Measurements from ENCODE around the gene WFDC2.

Gene WFDC2

DNA sequence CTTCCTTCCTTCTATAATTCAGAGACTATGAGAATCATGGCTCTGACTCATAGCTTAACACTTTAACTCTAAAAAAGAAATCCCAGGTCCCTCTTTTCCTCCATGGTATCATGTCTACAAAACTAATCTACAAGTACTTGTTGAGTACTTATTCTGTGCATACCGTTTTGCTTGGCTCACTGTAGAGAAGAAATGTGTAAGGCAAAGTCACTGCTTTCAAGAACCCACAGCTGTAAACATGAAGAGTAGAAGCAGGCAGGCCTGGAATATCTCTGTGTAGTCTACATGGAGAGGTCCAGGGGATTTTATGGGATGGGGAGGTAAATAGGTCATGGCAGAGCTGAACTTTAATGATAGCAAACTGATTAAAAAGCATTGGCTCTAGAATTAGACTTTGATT is 32.0 kb downstream of the WFDC2 start:
- DNase-seq, result no peak

DNA sequence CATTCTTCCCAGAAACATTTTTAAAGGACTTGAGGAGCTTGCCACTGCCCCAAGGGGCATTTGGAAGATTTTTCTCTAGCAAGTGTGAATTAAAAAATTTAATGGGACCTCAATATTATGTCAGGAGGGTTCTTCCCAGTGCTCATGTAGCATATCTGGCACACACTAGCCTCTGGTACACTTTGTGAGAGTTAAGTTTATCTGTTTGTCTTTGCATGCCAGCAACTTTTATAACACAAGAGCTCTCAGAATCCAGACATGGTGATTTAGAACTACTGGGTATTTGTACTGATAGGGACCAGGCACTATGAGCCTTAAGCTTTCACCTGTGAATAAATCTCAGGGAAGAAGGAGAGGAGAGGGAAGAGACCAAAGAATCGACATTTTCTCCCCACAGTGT is 33.0 kb downstream of the WFDC2 start:
- DNase-seq, result no peak

DNA sequence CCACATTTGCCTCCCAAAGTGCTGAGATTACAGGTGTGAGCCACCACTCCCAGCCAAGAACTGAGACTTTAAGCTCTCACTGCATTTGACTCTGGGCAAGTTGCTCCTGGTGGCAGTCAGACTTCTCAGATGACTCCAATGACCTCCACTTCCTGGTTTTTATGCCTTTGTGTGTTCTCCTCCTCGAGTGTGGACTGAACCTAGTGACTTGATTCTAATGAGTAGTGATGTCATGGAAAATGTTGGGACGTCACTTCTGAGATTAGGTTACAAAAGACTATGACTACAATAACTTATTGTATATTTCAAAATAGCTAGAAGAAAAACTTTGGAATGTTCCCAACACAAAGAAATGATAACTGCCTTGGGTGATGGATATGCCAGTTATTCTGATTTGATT is 33.9 kb downstream of the WFDC2 start:
- no peak for DNase-seq

DNA sequence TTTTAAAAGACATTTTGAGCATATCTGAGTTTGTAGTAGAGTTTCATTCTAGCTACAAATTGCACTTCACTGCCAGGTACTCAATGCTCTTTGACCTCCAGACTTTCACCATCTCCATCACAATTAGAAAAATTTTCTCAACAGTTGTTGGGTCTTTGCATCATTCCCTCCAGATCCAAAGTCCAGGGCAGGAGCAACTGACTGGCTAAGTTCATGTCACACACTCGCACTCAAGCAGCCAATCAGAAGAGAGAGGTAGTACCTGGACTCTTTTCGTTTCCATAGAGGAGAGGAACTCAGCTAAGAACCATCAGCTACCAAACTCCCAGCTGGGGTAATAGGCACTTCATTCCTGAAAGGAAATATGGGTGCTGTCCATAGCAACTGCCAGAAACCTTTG is 36.8 kb downstream of the WFDC2 start:
- DNase-seq, result no peak

DNA sequence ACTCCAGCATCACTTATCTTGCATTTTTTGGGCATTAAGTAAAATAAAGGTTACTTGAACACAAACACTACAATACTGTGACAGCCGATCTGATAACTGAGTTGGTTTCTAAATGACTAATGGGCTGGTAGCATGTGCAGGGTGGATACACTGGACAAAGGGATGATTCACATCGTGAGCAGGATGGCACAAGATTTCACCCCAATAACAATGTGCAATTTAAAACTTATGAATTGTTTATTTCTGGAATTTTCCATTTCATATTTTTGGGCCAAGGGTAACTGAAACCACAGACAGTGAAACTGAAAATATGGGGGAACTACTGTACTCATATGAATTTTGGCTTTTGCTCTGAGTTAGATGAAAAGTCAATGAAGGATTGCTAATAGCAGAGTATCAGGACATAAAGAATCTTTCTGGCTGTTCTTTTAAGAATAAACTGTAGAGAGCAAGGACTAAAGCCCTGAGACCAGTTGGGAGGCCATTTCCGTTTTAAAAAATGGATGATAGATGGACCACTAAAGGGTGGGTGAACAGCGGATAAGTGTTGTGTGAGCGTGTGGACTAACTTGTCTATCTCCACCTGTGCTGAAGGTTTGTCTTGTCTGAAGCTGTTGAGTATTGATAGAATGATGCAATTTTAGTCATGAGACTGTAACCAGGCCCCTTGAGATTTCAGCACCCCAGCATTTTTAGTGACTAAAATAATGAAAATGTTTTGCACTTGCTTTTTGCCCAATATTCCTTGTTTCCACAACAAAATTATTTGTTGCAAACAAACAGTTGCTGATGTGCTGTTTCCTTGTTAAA is 37.7 kb downstream of the WFDC2 start:
- DNase-seq, result no peak

DNA sequence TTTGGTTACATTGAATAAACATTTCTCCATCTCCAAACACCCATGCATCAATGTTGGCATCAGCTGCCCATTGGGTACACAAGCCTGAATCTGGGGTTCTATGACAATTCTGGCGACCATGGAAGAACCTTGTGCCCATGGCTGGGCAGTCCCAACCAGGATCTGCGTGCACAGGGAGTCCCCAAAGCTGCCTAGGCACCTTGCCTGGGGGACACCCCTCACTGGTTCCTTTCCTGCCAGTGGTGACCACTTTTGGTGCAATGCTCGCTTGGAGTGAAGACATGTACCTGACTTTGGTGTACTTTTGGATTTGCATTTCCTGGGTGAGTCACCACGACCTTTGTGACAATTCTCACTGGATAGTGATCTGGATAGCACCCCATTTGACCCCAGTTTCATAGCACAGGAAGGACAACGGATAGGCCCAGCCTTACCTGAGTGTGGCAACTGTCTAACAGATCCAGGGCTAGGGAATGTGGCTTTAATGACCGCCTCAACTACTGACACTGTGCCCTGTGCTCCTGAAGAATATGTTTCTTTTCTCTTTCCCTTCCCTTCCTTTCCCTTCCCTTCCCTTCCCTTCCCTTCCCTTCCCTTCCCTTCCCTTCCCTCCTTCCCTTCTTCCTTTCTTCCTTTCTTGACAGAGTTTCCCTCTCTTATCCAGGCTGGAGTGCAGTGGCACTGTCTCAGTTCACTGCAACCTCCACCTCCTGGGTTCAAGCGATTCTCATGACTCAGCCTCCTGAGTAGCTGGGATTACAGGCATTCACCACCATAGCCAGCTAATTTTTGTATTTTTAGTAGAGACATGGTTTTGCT is 38.7 kb downstream of the WFDC2 start:
- DNase-seq, result no peak

DNA sequence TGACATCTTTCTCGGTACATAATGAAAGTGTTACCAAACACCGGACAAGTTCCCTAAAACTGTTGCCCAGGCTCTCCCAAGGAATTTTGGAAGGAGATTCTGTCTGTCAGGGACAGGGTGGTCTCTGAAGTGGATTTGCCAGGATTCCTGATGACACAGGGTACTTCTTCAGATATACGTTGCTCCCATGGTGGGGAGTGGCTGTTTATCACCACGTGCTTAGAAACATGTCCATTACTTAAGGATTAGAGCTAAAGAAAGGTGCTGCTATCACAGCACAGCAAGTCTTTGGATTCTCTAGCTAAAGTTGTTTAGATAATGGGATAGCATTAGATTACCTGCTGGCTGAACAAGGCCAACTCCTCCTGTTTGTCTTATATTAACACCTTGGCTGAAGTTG is 39.5 kb downstream of the WFDC2 start:
- no peak for DNase-seq

DNA sequence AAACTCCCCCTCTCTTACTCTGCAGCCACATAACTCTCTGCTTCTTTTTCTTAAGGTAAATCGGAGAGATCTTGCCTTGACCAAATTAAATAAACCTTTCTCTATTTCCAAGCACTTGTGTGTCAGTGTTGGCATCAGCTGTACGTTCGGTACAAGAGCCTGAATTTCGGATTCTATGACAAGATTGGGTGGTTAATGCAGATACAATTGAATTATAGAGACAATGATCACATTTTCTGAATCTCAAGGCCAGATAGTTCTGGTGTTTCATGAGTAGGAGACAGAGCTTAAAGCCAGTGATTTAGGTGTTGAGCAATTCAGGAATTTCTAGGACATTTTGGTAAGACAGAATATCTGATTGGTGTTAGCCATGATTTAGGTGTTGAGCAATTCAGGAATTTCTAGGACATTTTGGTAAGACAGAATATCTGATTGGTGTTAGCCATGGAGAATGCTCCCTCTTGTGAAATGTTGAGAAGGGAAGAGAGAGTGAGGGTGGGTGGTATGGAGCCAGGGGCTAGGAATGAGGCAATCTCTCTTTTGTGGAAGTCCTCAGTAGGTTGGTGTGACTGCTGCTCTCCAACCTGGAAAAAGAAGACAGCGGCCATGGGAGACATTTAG is 40.8 kb downstream of the WFDC2 start:
- no peak for DNase-seq

DNA sequence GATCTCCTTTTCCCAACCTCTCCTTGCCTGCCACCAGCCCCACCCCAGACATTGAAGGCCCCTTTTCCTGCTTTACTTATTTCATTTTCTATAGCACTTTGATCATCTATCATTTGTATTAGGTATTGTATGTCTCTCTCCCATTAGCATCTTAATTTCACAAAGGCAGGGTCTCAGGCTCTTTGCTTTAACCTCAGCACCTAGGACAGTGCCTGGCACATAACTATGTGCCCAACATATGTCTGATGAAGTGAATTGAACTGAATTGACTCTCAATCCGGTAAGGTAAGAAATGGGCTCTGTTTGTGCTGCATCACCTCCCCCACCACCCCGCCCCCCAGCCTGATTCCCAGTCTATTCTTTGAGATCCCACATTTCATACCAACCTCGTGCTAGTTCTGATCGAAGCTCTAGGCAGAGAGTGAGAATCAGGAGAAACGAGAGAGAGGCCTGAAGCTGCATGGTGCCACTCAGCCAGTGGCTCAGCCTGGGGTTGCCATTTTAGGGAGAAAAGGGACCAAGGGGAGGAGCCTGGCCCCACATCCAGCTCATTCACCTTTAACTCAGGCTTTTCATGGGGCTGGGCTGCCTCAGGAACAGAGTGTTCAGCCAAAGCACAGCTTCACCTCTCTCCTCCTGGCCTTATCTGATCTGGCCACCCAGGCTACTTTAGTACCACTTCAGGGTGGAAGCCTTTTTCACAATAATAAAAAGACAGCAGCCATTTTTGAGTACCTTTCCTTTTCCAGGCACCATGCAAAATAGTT is 45.8 kb downstream of the WFDC2 start, which contains the start of gene SPINT3:
Gene SPINT3, minus strand, starts transcription at position 476 of the 767 bp plus-strand sequence. Its CDS starts 14 bp downstream, at position 462.
- DNase-seq, result no peak

DNA sequence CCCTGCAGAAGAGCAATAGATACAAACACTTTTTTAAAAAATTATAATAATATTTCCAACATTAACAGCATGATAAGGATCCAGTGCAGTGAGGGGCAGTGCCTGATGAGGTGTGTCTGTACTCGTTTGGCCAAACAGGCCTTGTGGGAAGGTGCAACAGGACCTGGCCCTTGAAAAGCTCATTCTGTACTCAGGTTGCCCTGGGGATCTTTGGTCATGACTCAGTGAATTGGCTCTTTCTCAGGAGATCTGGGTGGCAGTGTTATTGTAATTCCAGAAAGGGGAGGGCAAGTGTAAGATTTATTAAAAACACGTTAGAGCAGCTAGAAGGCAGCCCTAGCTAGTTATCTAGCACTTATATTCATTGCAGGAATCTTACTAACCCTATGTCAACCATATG is 48.7 kb downstream of the WFDC2 start:
- DNase-seq, result no peak

DNA sequence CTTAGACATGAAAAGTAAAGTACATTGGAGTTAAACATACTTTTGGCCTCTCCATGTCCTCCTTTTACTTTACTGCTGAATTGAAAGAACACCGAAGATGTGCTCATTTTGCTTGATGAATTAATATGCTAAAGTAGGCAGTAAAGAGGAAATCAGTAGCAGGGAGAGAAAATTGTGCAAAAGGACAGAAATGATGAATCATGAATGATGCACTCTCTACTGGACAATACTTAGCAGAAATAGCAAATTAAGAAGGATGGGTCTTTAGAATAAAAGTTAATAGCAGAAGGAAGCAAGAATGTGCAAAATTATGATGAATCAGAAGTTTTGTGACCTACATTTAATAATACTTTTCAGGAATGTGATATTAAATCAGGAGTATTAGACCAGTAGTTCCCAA is 54.3 kb downstream of the WFDC2 start:
- DNase-seq, result no peak

DNA sequence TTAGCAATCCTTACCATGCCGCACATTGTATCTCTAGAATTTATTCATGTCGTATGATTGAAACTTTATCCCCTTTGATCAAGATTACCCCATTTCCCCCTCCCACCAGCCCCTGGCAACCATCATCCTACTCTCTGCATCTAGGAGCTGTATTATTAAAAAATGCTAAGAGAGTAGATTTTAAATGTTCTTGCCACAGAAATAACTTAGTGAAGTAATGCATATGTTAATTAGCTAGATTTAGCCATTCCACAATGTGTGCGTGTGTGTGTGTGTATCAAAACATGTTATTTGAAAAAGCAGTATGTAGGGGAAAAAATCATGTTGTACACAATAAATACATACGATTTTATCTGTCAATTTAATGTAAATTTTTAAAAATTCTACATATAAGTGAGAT is 57.7 kb downstream of the WFDC2 start:
- DNase-seq, result no peak

Measured in NCI-H1436 (cell line).